HepG2 (cell line): ENCODE data around the gene DTNB. TPM values are rescaled to one million over a fixed set of nuclear protein-coding genes. Genes with fewer than 3 reads are reported as not detected.

Source experiments
- ELF3 ChIP-seq: IDR thresholded peaks from 2 replicates; pipeline ENCODE4 v1.6.1; 2016; ENCODE audit warnings: missing genetic modification reagents, missing compliant biosample characterization
- HNF1A ChIP-seq, 2 experiments: sonication (generic) in 1 of 2; formaldehyde crosslinking in 1 of 2; IDR thresholded peaks; 2 replicates each; pipeline versions ENCODE4 v1.4.0 to v1.6.1; 2016 to 2020; ENCODE audit warnings: borderline replicate concordance in 1 of 2, low read depth in 1 of 2, mild to moderate bottlenecking in 1 of 2, missing genetic modification reagents in 1 of 2
- JDP2 ChIP-seq: sonication (generic); formaldehyde crosslinking; IDR thresholded peaks from 2 replicates; pipeline ENCODE4 v1.8.1; 2022; ENCODE audit warnings: missing genetic modification reagents, borderline replicate concordance
- NBN ChIP-seq: fragments of 450-650 bp; conservative IDR thresholded peaks from 2 replicates; pipeline ENCODE4 v1.6.1; 2017
- NR2C2 ChIP-seq: sonication (generic); formaldehyde crosslinking; IDR thresholded peaks from 2 replicates; pipeline ENCODE4 v1.4.0; 2020; ENCODE audit warnings: missing genetic modification reagents, mild to moderate bottlenecking, moderate library complexity, borderline replicate concordance
- RERE ChIP-seq: IDR thresholded peaks from 2 replicates; pipeline ENCODE4 v1.6.1; 2016; ENCODE audit warnings: low read depth, missing genetic modification reagents, missing compliant biosample characterization
- RORA ChIP-seq: sonication (generic); formaldehyde crosslinking; IDR thresholded peaks from 2 replicates; pipeline ENCODE4 v1.5.0; 2020; ENCODE audit warnings: mild to moderate bottlenecking, missing genetic modification reagents, moderate library complexity
- SAFB2 ChIP-seq: sonication (generic); formaldehyde crosslinking; IDR thresholded peaks from 2 replicates; pipeline ENCODE4 v1.5.1; 2020; ENCODE audit warnings: missing genetic modification reagents, low read depth, mild to moderate bottlenecking, borderline replicate concordance
- STAG1 ChIP-seq: sonication (generic); formaldehyde crosslinking; IDR thresholded peaks from 2 replicates; pipeline ENCODE4 v1.4.0; 2020; ENCODE audit warnings: missing genetic modification reagents
- THRA ChIP-seq: sonication (generic); formaldehyde crosslinking; IDR thresholded peaks from 2 replicates; pipeline ENCODE4 v1.4.0; 2020; ENCODE audit warnings: missing genetic modification reagents, borderline replicate concordance
- ZNF614 ChIP-seq: IDR thresholded peaks from 2 replicates; pipeline ENCODE4 v1.6.1; 2018; ENCODE audit warnings: missing biosample characterization, missing genetic modification reagents, inconsistent platforms, borderline replicate concordance
- ZNF800 ChIP-seq: sonication (generic); formaldehyde crosslinking; IDR thresholded peaks from 2 replicates; pipeline ENCODE4 v1.4.0; 2020; ENCODE audit warnings: missing genetic modification reagents
- polyA plus RNA-seq, 8 experiments: library from polyadenylated mRNA; depleted of rRNA in 3 of 8; stranded (reverse) in 7 of 8; unstranded in 1 of 8; fragments of >200 nt; fragmentation: Illumina TruSeq in 4 of 8; extraction: Trizol in 4 of 8; gene quantifications; 2 replicates each; pipeline versions ENCODE4 v1.2.1 to v1.2.3, GENCODE V29; 2011 to 2016; ENCODE audit warnings: low read depth in 4 of 8, missing spikeins in 1 of 8, mixed read lengths in 1 of 8; ENCODE audit not compliant: insufficient read depth in 1 of 8
- total RNA-seq, 5 experiments: library from RNA; depleted of rRNA; stranded (reverse); fragments of >200 nt; fragmentation: Illumina TruSeq; extraction: Trizol; gene quantifications; 2 replicates each; pipeline ENCODE4 v1.2.3, GENCODE V29; 2016; ENCODE audit warnings: low read depth in 1 of 5

The DTNB gene
- total and polyA plus RNA-seq, 2 of the 13 experiments (the other 11 are each of a cell fraction or from before 2014, with no cell fraction given): 14.4 to 23.9 TPM

GRCh38 chr2:25409468-25409867 lies 263.9 kb downstream of the DTNB start (continued):
- no peak for TF ChIP-seq THRA
- TF ChIP-seq NBN: no peak
- no peak for TF ChIP-seq JDP2 (CRISPR knock-in tag)
- no peak for TF ChIP-seq STAG1 (CRISPR knock-in tag)
- no peak for TF ChIP-seq RORA (CRISPR knock-in tag)
- no peak for TF ChIP-seq ZNF614 (CRISPR knock-in tag)
- no peak for TF ChIP-seq RERE (CRISPR knock-in tag)
- TF ChIP-seq HNF1A (IDR thresholded peaks at IDR 0.05; ENCODE audit: low read depth): no peak
- TF ChIP-seq HNF1A (CRISPR knock-in tag; IDR thresholded peaks at IDR 0.05; ENCODE audit: borderline replicate concordance): no peak
- no peak for TF ChIP-seq SAFB2
- TF ChIP-seq ELF3 (CRISPR knock-in tag): no peak
- no peak for TF ChIP-seq NR2C2 (CRISPR knock-in tag)
- no peak for TF ChIP-seq ZNF800 (CRISPR knock-in tag)
